ENCODE results near the gene MYT1.

DNA sequence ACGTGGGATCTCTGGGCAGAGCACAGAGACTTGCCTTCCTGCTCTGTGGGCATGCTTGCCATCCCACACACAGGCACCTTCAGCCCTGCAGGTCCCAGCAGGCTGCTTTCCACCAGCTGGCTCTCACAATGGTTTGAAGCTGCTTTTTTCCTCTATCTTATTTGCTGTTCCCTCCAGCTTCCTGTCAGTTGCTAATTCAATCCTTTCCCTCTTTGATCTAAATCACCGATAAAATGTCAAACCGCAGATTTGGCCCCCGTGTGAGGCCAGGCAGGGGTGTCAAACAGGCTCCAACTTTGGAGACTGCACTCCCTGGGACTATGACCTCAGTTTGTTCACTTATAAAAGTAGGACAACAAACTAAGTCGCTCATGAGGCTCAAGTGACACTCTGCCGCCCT, 50.7 kb downstream of the MYT1 start:
- TF ChIP-seq POLR2A (IDR thresholded peaks at IDR 0.05; ENCODE audit: low read length) (no peak), GATA1 (IDR thresholded peaks at IDR 0.05; ENCODE audit: low read depth, low read length) (no peak)

Measured in erythroblast (primary cell).